WTC11 (cell line): ENCODE results near the gene DMD. TPM values are rescaled to one million over a fixed set of nuclear protein-coding genes. Genes with fewer than 3 reads are reported as not detected.

Experiments used
- ATAC-seq: fragments of 200-7000 bp; cut with Tn5 transposase; 2 replicates; pipeline ENCODE4 v1.10.0; 2021; ENCODE audit warnings: mild to moderate bottlenecking, moderate library complexity
- CTCF ChIA-PET: fragments of 300-600 bp; sonication (Branson Sonifier 250); formaldehyde crosslinking; loops from one replicate; lab custom pipeline; 2021; ENCODE audit warnings: antibody characterized with exemption; lab: Charles Lee
- POLR2A ChIA-PET: fragments of 350-600 bp; sonication (Branson Sonifier 250); formaldehyde crosslinking; loops from one replicate; lab custom pipeline; 2021; ENCODE audit warnings: antibody characterized with exemption; lab: Charles Lee
- DNase-seq: peaks from one replicate; pipeline ENCODE4 v3.0.0; 2021; ENCODE audit warnings: low spot score
- H3K27ac Mint-ChIP-seq: 2 replicates; pipeline ENCODE4 v1.8.0; 2021; ENCODE audit warnings: mixed read lengths
- H3K27me3 Mint-ChIP-seq: 2 replicates; pipeline ENCODE4 v1.8.0; 2021; ENCODE audit warnings: low read depth, mild to moderate bottlenecking, moderate library complexity, mixed read lengths
- H3K36me3 Mint-ChIP-seq: 2 replicates; pipeline ENCODE4 v1.8.0; 2021; ENCODE audit warnings: mixed read lengths
- H3K4me1 Mint-ChIP-seq: 2 replicates; pipeline ENCODE4 v1.8.0; 2022; ENCODE audit warnings: mixed read lengths
- H3K4me3 Mint-ChIP-seq: 2 replicates; pipeline ENCODE4 v1.8.0; 2021; ENCODE audit warnings: mild to moderate bottlenecking, moderate library complexity, mixed read lengths
- H3K9me3 Mint-ChIP-seq: 2 replicates; pipeline ENCODE4 v1.8.0; 2021; ENCODE audit warnings: mixed read lengths
- ATF2 ChIP-seq: sonication (generic); formaldehyde crosslinking; IDR thresholded peaks from 2 replicates; pipeline ENCODE4 v1.8.1; 2022; ENCODE audit warnings: low read depth, missing genetic modification reagents, borderline replicate concordance
- CREB1 ChIP-seq: sonication (generic); formaldehyde crosslinking; IDR thresholded peaks from 2 replicates; pipeline ENCODE4 v1.8.0; 2023; ENCODE audit warnings: mild to moderate bottlenecking, missing genetic modification reagents
- E2F4 ChIP-seq: sonication (generic); formaldehyde crosslinking; IDR thresholded peaks from 2 replicates; pipeline ENCODE4 v1.8.1; 2022; ENCODE audit warnings: low read depth, mild to moderate bottlenecking, moderate library complexity, missing genetic modification reagents, borderline replicate concordance
- FOXP1 ChIP-seq: sonication (generic); formaldehyde crosslinking; IDR thresholded peaks from 2 replicates; pipeline ENCODE4 v1.8.0; 2022; ENCODE audit warnings: missing genetic modification reagents, mild to moderate bottlenecking, moderate library complexity, borderline replicate concordance
- GTF2I ChIP-seq: fragments of 250-450 bp; sonication (Bioruptor Pico); conservative IDR thresholded peaks from 2 replicates; pipeline ENCODE4 v1.4.0; 2021; ENCODE audit warnings: mild to moderate bottlenecking
- KAT7 ChIP-seq: sonication (generic); formaldehyde crosslinking; IDR thresholded peaks from 2 replicates; pipeline ENCODE4 v1.8.1; 2023; ENCODE audit warnings: missing genetic modification reagents, mild to moderate bottlenecking, borderline replicate concordance
- MYBL2 ChIP-seq: sonication (generic); formaldehyde crosslinking; IDR thresholded peaks from 2 replicates; pipeline ENCODE4 v1.8.1; 2023; ENCODE audit warnings: mild to moderate bottlenecking, moderate library complexity, missing genetic modification reagents
- NFE2L1 ChIP-seq: sonication (generic); formaldehyde crosslinking; IDR thresholded peaks from 2 replicates; pipeline ENCODE4 v1.8.1; 2023; ENCODE audit warnings: missing genetic modification reagents
- PRRX2 ChIP-seq: fragments of 250-450 bp; sonication (Bioruptor Pico); IDR thresholded peaks from 2 replicates; pipeline ENCODE4 v1.8.0; 2021; ENCODE audit warnings: mild to moderate bottlenecking
- RORB ChIP-seq: fragments of 250-450 bp; sonication (Bioruptor Pico); IDR thresholded peaks from 2 replicates; pipeline ENCODE4 v1.9.0; 2021; ENCODE audit warnings: mild to moderate bottlenecking
- TP53 ChIP-seq: sonication (generic); formaldehyde crosslinking; IDR thresholded peaks from 2 replicates; pipeline ENCODE4 v1.8.1; 2023; ENCODE audit warnings: mild to moderate bottlenecking, missing genetic modification reagents
- ZBTB43 ChIP-seq: sonication (generic); formaldehyde crosslinking; IDR thresholded peaks from 2 replicates; pipeline ENCODE4 v1.8.1; 2023; ENCODE audit warnings: mild to moderate bottlenecking, missing genetic modification reagents
- ZNF138 ChIP-seq: sonication (generic); formaldehyde crosslinking; conservative IDR thresholded peaks from 2 replicates; pipeline ENCODE4 v1.8.1; 2022; ENCODE audit warnings: mild to moderate bottlenecking, moderate library complexity, missing genetic modification reagents
- ZNF232 ChIP-seq: sonication (generic); formaldehyde crosslinking; IDR thresholded peaks from 2 replicates; pipeline ENCODE4 v1.8.0; 2022; ENCODE audit warnings: mild to moderate bottlenecking, missing genetic modification reagents
- ZNF263 ChIP-seq: sonication (generic); formaldehyde crosslinking; IDR thresholded peaks from 2 replicates; pipeline ENCODE4 v1.8.1; 2022; ENCODE audit warnings: low read depth, mild to moderate bottlenecking, moderate library complexity, missing genetic modification reagents
- ZNF396 ChIP-seq: fragments of 250-450 bp; sonication (Bioruptor Pico); IDR thresholded peaks from 2 replicates; pipeline ENCODE4 v1.8.0; 2021; ENCODE audit warnings: mild to moderate bottlenecking, moderate library complexity, borderline replicate concordance
- ZNF416 ChIP-seq: fragments of 250-450 bp; sonication (Bioruptor Pico); IDR thresholded peaks from 2 replicates; pipeline ENCODE4 v1.9.0; 2021; ENCODE audit warnings: mild to moderate bottlenecking, inconsistent platforms
- ZNF423 ChIP-seq: fragments of 250-450 bp; sonication (Bioruptor Pico); IDR thresholded peaks from 2 replicates; pipeline ENCODE4 v2.1.2; 2022; ENCODE audit warnings: mild to moderate bottlenecking, moderate library complexity
- ZNF512 ChIP-seq: sonication (generic); formaldehyde crosslinking; IDR thresholded peaks from 2 replicates; pipeline ENCODE4 v1.8.1; 2022; ENCODE audit warnings: missing genetic modification reagents, borderline replicate concordance
- ZNF671 ChIP-seq: fragments of 250-450 bp; sonication (Bioruptor Pico); IDR thresholded peaks from 2 replicates; pipeline ENCODE4 v1.8.0; 2021; ENCODE audit warnings: mild to moderate bottlenecking
- total RNA-seq: library from RNA; stranded (reverse); gene quantifications from 3 replicates; pipeline ENCODE4 v1.2.3, GENCODE V29; 2021

DMD gene
- total RNA-seq, 1 experiment from 2014 or later = 9.1 TPM

GRCh38 chrX:32116047-32116446, 1095.3 kb downstream of the DMD start (continued):
- TF ChIP-seq ZBTB43 (CRISPR knock-in tag) = no peak

- no peak for DNase-seq
- no peak for ATAC-seq
- CTCF ChIA-PET = no interaction called here
- Mint-ChIP-seq H3K4me1 (no peaks in the 10 kb centered on the region), H3K4me3 (no peak overlapping the region), H3K27me3 (no peaks in the 10 kb centered on the region), H3K27ac (no peak overlapping the region), H3K9me3 (no peaks in the 10 kb centered on the region), H3K36me3 (no peaks in the 10 kb centered on the region)
- POLR2A ChIA-PET = no interaction called here
- TF ChIP-seq TP53 (CRISPR knock-in tag) (no peak), ZNF138 (CRISPR knock-in tag) (no peak)
These were observed 1123.7 kb downstream of the DMD start for GRCh38 chrX:32087663-32088062.

GRCh38 chrX:32084757-32085156, 1126.6 kb downstream of the DMD start:
- no peaks in the 10 kb centered on the region for H3K9me3 Mint-ChIP-seq
- H3K27ac Mint-ChIP-seq = no peak overlapping the region
- no peaks in the 10 kb centered on the region for H3K36me3 Mint-ChIP-seq
- no peak for ATAC-seq
- DNase-seq = no peak
- no peaks in the 10 kb centered on the region for H3K27me3 Mint-ChIP-seq
- no peak overlapping the region for H3K4me3 Mint-ChIP-seq
- POLR2A ChIA-PET = no interaction called here
- CTCF ChIA-PET = no interaction called here
- H3K4me1 Mint-ChIP-seq = no peaks in the 10 kb centered on the region
- TF ChIP-seq E2F4 (CRISPR knock-in tag) (no peak), GTF2I (CRISPR knock-in tag) (no peak), KAT7 (CRISPR knock-in tag) (no peak), FOXP1 (no peak), ATF2 (CRISPR knock-in tag) (no peak), RORB (CRISPR knock-in tag) (no peak)

GRCh38 chrX:32048285-32048684, 1163.1 kb downstream of the DMD start:
- Mint-ChIP-seq H3K27ac (no peak overlapping the region), H3K36me3 (no peaks in the 10 kb centered on the region), H3K4me1 (no peaks in the 10 kb centered on the region), H3K9me3 (peaks cover under 1% of the 10 kb centered on the region; the same call in 1 of the 2 replicates), H3K27me3 (no peaks in the 10 kb centered on the region), H3K4me3 (no peak overlapping the region)
- ChIA-PET CTCF (no interaction called here), POLR2A (no interaction called here)
- ATAC-seq = no peak
- no peak for DNase-seq
- TF ChIP-seq ZNF396 (CRISPR knock-in tag) (no peak), MYBL2 (CRISPR knock-in tag) (no peak), CREB1 (no peak), PRRX2 (CRISPR knock-in tag) (no peak), ZNF512 (CRISPR knock-in tag) (no peak), ZNF671 (CRISPR knock-in tag) (no peak), ZNF423 (CRISPR knock-in tag) (no peak), ZNF263 (CRISPR knock-in tag) (no peak), ATF2 (CRISPR knock-in tag) (no peak), NFE2L1 (CRISPR knock-in tag) (no peak), ZNF232 (CRISPR knock-in tag) (no peak), ZNF416 (CRISPR knock-in tag) (no peak)
